Mesothelial cell of epicardium (in vitro differentiated cells): ENCODE data around the gene ANO6. TPM values are rescaled to one million over a fixed set of nuclear protein-coding genes. Genes with fewer than 3 reads are reported as not detected.
"Not testable (repeated sequence)": the region's sequence is repeated elsewhere in the genome, so short reads cannot be mapped to it uniquely, and the experiment has no call there.

Experiments used
- DNase-seq, 2 experiments: peaks; one replicate each; pipeline ENCODE4 v3.0.0; 2021; ENCODE audit warnings: low spot score in 2 of 2; ENCODE audit not compliant: unreplicated experiment in 2 of 2
- H3K27ac Mint-ChIP-seq: 2 replicates; pipeline ENCODE4 v1.8.0; 2021; ENCODE audit warnings: mixed read lengths
- H3K27me3 Mint-ChIP-seq: 2 replicates; pipeline ENCODE4 v1.8.0; 2021; ENCODE audit warnings: low read depth, mixed read lengths
- H3K36me3 Mint-ChIP-seq: 2 replicates; pipeline ENCODE4 v1.8.0; 2021; ENCODE audit warnings: mixed read lengths
- H3K4me1 Mint-ChIP-seq: 2 replicates; pipeline ENCODE4 v1.8.0; 2021; ENCODE audit warnings: mixed read lengths
- H3K4me3 Mint-ChIP-seq: 2 replicates; pipeline ENCODE4 v1.8.0; 2021; ENCODE audit warnings: mild to moderate bottlenecking, moderate library complexity, mixed read lengths
- H3K9me3 Mint-ChIP-seq: 2 replicates; pipeline ENCODE4 v1.8.0; 2021; ENCODE audit warnings: mixed read lengths
- CTCF ChIP-seq: fragments of 200-600 bp; sonication (generic); IDR thresholded peaks from one replicate; pipeline ENCODE4 v1.5.0; 2021; ENCODE audit warnings: antibody characterized with exemption; ENCODE audit not compliant: unreplicated experiment
- total RNA-seq: library from RNA; stranded (reverse); gene quantifications from 3 replicates; pipeline ENCODE4 v1.2.1, GENCODE V29; 2021

The ANO6 gene
- total RNA-seq, 1 donor from 2014 or later = 41.1 TPM

GRCh38 chr12:45256721-45257120 lies 40.8 kb downstream of the ANO6 start:
- H3K27ac Mint-ChIP-seq = no peak overlapping the region
- no peak for DNase-seq
- no peaks in the 10 kb centered on the region for H3K9me3 Mint-ChIP-seq
- no peaks in the 10 kb centered on the region for H3K27me3 Mint-ChIP-seq
- no peak for TF ChIP-seq CTCF
- H3K36me3 Mint-ChIP-seq = no peaks in the 10 kb centered on the region
- H3K4me1 Mint-ChIP-seq = peaks cover 46% of the 10 kb centered on the region
- no peak overlapping the region for H3K4me3 Mint-ChIP-seq

- Mint-ChIP-seq H3K36me3 (no peaks in the 10 kb centered on the region), H3K4me3 (no peak overlapping the region), H3K9me3 (no peaks in the 10 kb centered on the region), H3K4me1 (peaks cover 46% of the 10 kb centered on the region), H3K27me3 (no peaks in the 10 kb centered on the region), H3K27ac (no peak overlapping the region)
- DNase-seq = no peak
- TF ChIP-seq CTCF = no peak
Measured at GRCh38 chr12:45257185-45257930, 41.5 kb downstream of the ANO6 start.

- DNase-seq = no peak
- Mint-ChIP-seq H3K36me3 (no peaks in the 10 kb centered on the region), H3K27ac (peak overlapping the region; percentile 80), H3K4me3 (no peak overlapping the region), H3K27me3 (no peaks in the 10 kb centered on the region), H3K9me3 (no peaks in the 10 kb centered on the region), H3K4me1 (peaks cover 55% of the 10 kb centered on the region)
- no peak for TF ChIP-seq CTCF
Measured at GRCh38 chr12:45259675-45260074, 43.8 kb downstream of the ANO6 start.

- Mint-ChIP-seq H3K27me3 (no peaks in the 10 kb centered on the region), H3K9me3 (no peaks in the 10 kb centered on the region), H3K4me1 (peaks cover 52% of the 10 kb centered on the region), H3K36me3 (no peaks in the 10 kb centered on the region), H3K4me3 (no peak overlapping the region), H3K27ac (peak overlapping the region; percentile 80)
- no peak for TF ChIP-seq CTCF
- no peak for DNase-seq
Measured at GRCh38 chr12:45260104-45260815, 44.4 kb downstream of the ANO6 start.

- H3K27ac Mint-ChIP-seq = no peak overlapping the region
- H3K36me3 Mint-ChIP-seq = no peaks in the 10 kb centered on the region
- no peaks in the 10 kb centered on the region for H3K9me3 Mint-ChIP-seq
- H3K27me3 Mint-ChIP-seq = no peaks in the 10 kb centered on the region
- no peak for DNase-seq
- H3K4me3 Mint-ChIP-seq = no peak overlapping the region
- peaks cover 52% of the 10 kb centered on the region for H3K4me1 Mint-ChIP-seq
- no peak for TF ChIP-seq CTCF
Measured at GRCh38 chr12:45260854-45261253, 45.0 kb downstream of the ANO6 start.

- not testable (repeated sequence) for DNase-seq, H3K27me3 Mint-ChIP-seq, H3K36me3 Mint-ChIP-seq, H3K4me3 Mint-ChIP-seq, H3K27ac Mint-ChIP-seq, H3K9me3 Mint-ChIP-seq
- peaks cover 57% of the 10 kb centered on the region for H3K4me1 Mint-ChIP-seq
Measured at GRCh38 chr12:45262185-45262584, 46.3 kb downstream of the ANO6 start.
